Measurements from ENCODE around the gene DOK7. TPM values are rescaled to one million over a fixed set of nuclear protein-coding genes. Genes with fewer than 3 reads are reported as not detected.

The DOK7 gene
- total RNA-seq, 3 donors from 2014 or later = 1.3 to 3.5 TPM; not detected in 1

- Histone ChIP-seq H3K36me3 (peaks cover 7% of the 10 kb centered on the region), H3K27me3 (no peaks in the 10 kb centered on the region), H3K9me3 (no peaks in the 10 kb centered on the region), H3K4me1 (peaks cover 8 to 10% of the 10 kb centered on the region in 2 donors), H3K4me3 (no peak overlapping the region), H3K27ac (no peak overlapping the region)
- no peak for DNase-seq (ENCODE audit: low spot score in 2 of 2)
- intact Hi-C loops (cut with DNase I; ENCODE audit: low total_unique reads) = no loop called here
- TF ChIP-seq POLR2A (IDR thresholded peaks at IDR 0.05) (no peak), POLR2AphosphoS5 (IDR thresholded peaks at IDR 0.05) (no peak), CTCF (IDR thresholded peaks at IDR 0.05) (no peak)
These were observed 63.4 kb downstream of the DOK7 start for GRCh38 chr4:3526456-3526855.

GRCh38 chr4:3527101-3527913 lies 64.2 kb downstream of the DOK7 start:
- intact Hi-C loops (cut with DNase I; ENCODE audit: low total_unique reads) = no loop called here
- DNase-seq (ENCODE audit: low spot score in 2 of 2) = no peak
- peaks cover 8 to 10% of the 10 kb centered on the region in 2 donors for H3K4me1 ChIP-seq
- H3K27me3 ChIP-seq = no peaks in the 10 kb centered on the region
- H3K36me3 ChIP-seq = peaks cover 7% of the 10 kb centered on the region
- no peak overlapping the region for H3K27ac ChIP-seq
- no peaks in the 10 kb centered on the region for H3K9me3 ChIP-seq
- H3K4me3 ChIP-seq = no peak overlapping the region
- TF ChIP-seq POLR2A (IDR thresholded peaks at IDR 0.05) (no peak), CTCF (IDR thresholded peaks at IDR 0.05) (no peak), POLR2AphosphoS5 (IDR thresholded peaks at IDR 0.05) (no peak)

- Histone ChIP-seq H3K4me1 (peaks cover 8 to 10% of the 10 kb centered on the region in 2 donors), H3K36me3 (peaks cover 7% of the 10 kb centered on the region), H3K9me3 (no peaks in the 10 kb centered on the region), H3K27ac (no peak overlapping the region), H3K4me3 (no peak overlapping the region), H3K27me3 (no peaks in the 10 kb centered on the region)
- DNase-seq (ENCODE audit: low spot score in 2 of 2) = no peak
- no peak for TF ChIP-seq CTCF (IDR thresholded peaks at IDR 0.05)
- no peak for TF ChIP-seq POLR2AphosphoS5 (IDR thresholded peaks at IDR 0.05)
- TF ChIP-seq POLR2A (IDR thresholded peaks at IDR 0.05) = no peak
- intact Hi-C loops (cut with DNase I; ENCODE audit: low total_unique reads) = no loop called here
These were observed 65.1 kb downstream of the DOK7 start for GRCh38 chr4:3527914-3528876.

- H3K9me3 ChIP-seq = no peaks in the 10 kb centered on the region
- peaks cover 8 to 10% of the 10 kb centered on the region in 2 donors for H3K4me1 ChIP-seq
- H3K4me3 ChIP-seq = no peak overlapping the region
- TF ChIP-seq CTCF (IDR thresholded peaks at IDR 0.05) = no peak
- TF ChIP-seq POLR2A (IDR thresholded peaks at IDR 0.05) = no peak
- no peak for TF ChIP-seq POLR2AphosphoS5 (IDR thresholded peaks at IDR 0.05)
- no peak overlapping the region for H3K27ac ChIP-seq
- no peaks in the 10 kb centered on the region for H3K27me3 ChIP-seq
- no peak for DNase-seq (ENCODE audit: low spot score in 2 of 2)
- intact Hi-C loops (cut with DNase I; ENCODE audit: low total_unique reads) = no loop called here
- H3K36me3 ChIP-seq = peaks cover 2% of the 10 kb centered on the region
These were observed 66.3 kb downstream of the DOK7 start for GRCh38 chr4:3529363-3529762.

All from breast epithelium (tissue), 4 donors.